DMS 273 (cell line): Measurements from ENCODE around the gene ADCY3.

Experiments used
- DNase-seq: peaks from one replicate; lab custom pipeline; 2025; ENCODE audit not compliant: unreplicated experiment; lab: John Stamatoyannopoulos, UW

ADCY3 gene

GRCh38 chr2:24926220-24926601 is 6.2 kb upstream of the ADCY3 start:
- DNase-seq = no peak

- DNase-seq = no peak
Measured at GRCh38 chr2:24925815-24926214, 5.8 kb upstream of the ADCY3 start.

DNA sequence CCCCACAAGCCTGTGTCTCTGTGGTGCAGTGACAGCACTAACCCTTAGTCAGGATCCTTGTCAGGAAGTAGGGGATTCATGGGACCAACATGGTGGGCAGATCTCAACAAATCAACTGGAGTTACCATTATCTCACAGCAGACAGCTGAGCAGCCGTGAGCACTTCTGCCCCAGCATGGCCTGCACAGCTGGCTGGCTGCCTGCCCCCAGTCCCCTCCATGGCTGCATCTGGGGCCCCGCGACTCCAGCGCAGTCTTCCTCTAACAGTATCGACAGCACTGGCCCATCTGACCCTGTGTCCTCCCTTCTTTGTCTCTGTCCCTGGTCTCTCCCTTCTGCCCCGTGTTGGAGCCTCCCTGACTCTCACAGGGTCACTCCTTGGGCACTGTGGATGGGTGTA is 4.7 kb upstream of the ADCY3 start:
- DNase-seq = no peak

GRCh38 chr2:24924266-24924665 is 4.2 kb upstream of the ADCY3 start:
- no peak for DNase-seq

GRCh38 chr2:24923106-24923505 is 3.1 kb upstream of the ADCY3 start:
- no peak for DNase-seq

- no peak for DNase-seq
Measured at GRCh38 chr2:24922556-24922955, 2.5 kb upstream of the ADCY3 start.

- peak; percentile 45 for DNase-seq
Measured at GRCh38 chr2:24920809-24921441, 888 bp upstream of the ADCY3 start.

DNA sequence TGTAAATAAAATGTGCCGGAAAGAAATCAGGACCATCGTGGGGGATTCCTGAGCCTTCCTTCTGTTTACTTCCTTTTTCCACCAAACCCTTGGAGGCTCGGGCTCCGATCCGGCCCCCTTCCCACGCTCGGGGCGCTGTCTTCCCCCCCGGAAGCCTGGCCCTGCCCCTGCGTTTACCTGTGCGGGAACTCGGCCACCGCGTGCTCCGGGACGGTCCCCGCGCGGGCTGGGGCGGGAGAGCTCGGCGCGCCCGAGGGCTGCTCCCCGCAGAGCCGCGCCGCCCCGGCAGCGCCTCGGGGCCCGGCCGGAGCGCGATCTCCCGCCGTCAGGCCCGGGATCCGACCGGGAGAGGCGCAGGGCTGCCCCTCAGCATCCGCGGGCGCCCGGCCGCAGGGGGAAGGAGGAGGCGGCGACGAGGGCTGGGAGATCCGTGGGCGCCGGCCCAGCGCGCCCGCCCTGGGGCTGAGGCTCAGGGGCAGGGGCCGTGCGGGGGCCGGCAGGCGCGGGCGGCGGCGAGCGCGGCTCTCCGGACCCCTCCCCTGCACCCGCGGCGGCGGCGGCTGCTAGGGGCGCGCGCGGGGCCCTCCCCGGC is 435 bp downstream of the ADCY3 start:
- DNase-seq = peak; percentile 76

GRCh38 chr2:24919037-24919505 is 966 bp downstream of the ADCY3 start:
- peak; percentile 56 for DNase-seq

DNA sequence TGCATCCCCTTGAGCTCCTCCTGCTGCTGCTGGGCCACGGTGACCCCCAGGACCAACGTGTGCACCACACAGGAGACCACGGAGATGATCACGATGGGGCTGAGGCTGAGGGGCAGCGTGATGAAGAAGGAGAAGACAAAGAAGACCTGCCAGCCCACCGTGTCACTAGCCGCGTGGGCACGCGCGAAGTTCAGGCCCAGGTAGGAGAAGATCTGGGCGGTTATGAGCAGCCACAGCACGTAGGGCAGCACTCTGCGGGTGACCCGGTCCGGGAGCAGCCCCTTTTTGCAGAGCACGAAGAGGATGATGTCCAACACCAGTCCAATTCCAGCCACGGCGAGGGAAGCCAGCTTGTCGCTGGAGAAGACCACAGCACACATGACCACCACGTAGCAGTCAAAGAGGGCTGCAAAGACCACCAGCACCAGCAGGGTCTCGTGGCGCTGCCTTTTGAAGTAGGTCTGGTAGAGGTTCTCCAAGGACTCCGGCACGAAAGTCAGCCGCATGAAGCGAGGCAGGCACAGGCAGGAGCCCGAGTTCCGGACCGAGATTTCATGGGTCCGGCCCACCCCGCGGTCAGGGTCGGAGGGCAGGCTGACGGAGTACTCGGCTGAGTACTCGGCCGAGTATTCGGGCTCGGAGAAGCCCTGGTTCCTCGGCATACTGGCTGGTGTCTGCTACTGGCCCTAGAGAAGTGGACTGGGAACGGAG is 1.6 kb downstream of the ADCY3 start:
- no peak for DNase-seq

- DNase-seq = no peak
Measured at GRCh38 chr2:24917731-24918325, 2.2 kb downstream of the ADCY3 start.

GRCh38 chr2:24917086-24917485 is 3.0 kb downstream of the ADCY3 start:
- DNase-seq = no peak

DNA sequence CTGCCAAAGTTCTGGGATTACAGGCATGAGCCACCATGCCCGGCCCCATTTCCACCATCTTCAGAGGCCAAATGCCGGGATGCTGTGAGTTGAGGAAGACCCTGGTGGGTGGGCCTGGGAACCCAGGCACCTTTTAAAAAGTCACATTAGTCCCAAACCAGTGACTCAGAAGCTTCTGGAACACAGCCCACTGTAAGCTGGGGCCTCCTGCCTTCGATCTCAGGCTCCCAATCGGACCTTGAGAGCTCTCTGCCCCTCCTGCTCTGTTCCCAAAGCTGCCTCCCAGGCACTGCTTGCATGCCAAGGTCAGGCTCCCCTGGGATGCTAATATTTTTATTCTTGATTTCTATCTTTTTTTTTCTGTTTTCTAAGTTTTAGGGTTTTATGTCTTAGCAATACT is 4.2 kb downstream of the ADCY3 start:
- DNase-seq = no peak

DNA sequence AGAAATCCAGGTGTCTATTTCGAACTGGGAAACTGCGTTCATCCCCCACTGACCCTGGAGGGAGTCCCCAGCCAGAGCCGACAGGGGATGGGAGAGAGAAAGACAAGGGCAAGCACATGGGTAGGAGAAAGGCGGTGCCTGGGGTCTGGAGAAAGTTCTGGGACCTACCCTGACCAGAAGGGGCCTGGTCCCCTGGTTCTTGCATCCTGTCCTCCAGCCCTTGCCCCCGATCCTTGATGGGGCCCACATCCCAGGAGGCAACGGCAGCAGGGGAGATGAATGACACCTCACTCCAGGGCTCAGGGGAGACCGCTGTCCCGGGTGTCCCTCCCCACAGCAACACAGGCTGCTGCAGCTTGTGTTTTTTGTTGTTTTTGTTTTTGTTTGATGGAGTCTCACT is 4.9 kb downstream of the ADCY3 start:
- DNase-seq = no peak

DNA sequence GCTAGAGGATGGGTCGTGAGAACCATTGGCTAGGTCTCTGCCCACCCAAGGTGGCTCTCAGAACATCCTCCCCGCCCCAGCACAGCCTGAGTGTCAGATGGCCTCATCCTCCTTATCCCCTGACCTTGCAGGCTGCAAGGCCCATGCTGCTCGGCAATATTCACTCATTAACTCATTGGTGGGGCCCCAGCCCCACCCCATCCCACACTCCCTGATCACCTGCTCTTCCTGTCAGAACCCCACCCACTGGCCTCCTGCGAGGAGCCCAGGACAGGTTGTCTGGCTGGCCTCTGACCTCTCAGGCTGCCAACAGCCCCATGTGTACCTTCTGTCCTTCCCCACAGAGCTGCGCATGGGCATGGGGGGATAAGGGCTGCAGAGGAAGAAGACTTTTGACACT is 5.3 kb downstream of the ADCY3 start:
- no peak for DNase-seq

- no peak for DNase-seq
Measured at GRCh38 chr2:24913911-24914310, 6.1 kb downstream of the ADCY3 start.

DNA sequence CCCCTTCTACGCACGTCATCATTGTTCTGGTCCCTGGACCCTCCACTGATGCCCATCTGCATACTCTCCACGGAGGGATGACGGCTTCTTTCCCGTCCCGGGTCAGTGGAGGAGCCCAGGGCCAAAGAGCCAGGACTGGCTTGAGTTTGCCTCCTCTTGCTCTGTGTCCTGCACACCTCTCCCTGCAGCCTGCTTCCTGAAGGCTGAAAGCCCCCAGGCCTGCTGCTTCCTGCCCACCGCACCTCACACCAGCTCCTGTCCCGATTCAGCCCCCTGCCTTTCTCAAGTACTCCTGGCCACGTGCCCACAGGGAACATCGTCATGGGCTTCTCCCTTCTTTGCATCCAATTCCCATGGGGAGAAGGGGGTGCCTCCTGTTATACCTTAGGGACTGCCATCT is 7.1 kb downstream of the ADCY3 start:
- no peak for DNase-seq

DNA sequence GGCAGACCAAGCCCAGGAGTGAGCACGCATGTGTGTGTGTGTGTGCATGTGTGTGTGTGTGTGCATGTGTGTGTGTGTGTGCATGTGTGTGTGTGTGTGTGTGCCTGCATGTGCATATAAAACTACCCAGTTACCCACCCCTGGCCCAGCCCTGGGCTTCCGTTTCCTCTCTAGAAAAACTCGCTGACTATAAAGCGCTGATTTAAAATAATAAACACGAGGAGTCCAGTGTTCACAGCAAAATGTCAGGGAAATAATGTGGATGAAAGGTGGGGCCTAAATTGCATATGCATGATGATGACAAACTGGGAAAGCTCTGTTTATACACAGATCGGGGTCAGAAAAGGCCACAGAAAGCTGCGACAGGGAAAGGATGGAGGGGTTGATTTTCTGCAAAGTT is 7.5 kb downstream of the ADCY3 start:
- no peak for DNase-seq

DNA sequence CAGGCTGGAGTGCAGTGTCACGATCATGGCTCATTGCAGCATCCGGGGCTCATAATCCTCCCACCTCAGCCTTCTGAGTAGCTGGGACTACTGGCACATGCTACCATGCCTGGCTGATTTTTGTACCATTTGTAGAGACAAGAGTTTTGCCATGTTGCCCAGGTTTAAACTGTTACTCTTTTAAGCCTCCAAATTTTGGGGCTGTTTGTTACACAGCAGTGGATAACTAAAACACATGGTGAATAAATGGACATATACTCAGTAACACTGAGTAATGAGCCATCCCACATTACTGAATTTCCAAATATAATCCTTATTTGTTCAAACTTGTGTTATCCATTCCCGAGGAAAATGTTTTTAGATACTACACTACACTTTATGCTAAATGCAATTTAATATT is 9.8 kb downstream of the ADCY3 start:
- DNase-seq = no peak

DNA sequence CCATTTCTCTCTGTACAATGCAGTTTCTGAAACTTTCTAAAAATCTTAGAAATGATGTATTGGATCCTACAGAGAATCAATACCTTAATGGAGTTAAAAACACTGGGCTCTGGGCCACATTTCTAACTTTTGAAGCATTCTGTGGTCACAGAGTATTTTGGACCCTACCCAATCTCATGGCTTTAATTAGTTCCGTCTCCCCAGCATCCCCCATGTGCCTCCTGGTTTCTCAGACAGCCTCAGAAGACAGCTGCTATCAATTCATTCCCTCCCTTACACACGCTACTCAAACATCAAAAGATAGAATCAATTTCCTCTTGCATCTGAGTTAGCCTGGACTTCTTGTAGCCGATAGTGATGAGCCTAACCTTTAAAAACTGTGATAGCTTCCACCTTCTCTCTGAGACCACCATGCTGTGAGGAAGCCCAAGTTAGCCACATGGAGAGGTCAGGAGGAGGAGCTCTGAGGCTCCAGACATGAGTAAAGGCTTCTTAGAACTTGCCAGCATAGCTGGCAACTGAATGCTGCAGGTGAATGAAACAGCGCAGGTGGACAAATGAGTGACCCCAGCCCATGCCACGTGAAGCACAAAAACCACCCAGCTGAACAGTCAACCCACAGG is 10.4 kb downstream of the ADCY3 start:
- DNase-seq = no peak

- no peak for DNase-seq
Measured at GRCh38 chr2:24908461-24908901, 11.6 kb downstream of the ADCY3 start.

DNA sequence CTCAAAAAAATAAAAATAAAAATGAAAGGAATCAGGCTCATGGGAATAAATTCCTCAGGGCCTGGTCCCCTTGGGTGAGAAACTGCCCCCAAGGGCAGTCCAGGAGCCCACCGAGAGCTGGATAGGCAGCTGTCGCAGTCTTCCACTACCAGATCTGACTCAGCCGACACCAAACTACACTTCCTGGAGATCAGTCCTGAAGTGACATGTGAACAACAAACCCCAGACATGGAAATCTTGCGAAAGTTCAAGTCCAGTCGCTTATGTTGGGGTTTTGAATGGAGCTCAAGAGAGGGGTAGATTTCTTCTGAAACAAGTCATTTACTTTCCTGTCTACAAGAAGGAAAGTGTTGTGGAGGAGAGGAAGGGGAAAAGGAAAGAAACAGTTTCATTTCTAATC is 12.9 kb downstream of the ADCY3 start:
- DNase-seq = no peak
